ENCODE measurements around the gene APEX2.
"Not testable (repeated sequence)": the region's sequence is repeated elsewhere in the genome, so short reads cannot be mapped to it uniquely, and the experiment has no call there.

APEX2 gene, protein sequence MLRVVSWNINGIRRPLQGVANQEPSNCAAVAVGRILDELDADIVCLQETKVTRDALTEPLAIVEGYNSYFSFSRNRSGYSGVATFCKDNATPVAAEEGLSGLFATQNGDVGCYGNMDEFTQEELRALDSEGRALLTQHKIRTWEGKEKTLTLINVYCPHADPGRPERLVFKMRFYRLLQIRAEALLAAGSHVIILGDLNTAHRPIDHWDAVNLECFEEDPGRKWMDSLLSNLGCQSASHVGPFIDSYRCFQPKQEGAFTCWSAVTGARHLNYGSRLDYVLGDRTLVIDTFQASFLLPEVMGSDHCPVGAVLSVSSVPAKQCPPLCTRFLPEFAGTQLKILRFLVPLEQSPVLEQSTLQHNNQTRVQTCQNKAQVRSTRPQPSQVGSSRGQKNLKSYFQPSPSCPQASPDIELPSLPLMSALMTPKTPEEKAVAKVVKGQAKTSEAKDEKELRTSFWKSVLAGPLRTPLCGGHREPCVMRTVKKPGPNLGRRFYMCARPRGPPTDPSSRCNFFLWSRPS

DNA sequence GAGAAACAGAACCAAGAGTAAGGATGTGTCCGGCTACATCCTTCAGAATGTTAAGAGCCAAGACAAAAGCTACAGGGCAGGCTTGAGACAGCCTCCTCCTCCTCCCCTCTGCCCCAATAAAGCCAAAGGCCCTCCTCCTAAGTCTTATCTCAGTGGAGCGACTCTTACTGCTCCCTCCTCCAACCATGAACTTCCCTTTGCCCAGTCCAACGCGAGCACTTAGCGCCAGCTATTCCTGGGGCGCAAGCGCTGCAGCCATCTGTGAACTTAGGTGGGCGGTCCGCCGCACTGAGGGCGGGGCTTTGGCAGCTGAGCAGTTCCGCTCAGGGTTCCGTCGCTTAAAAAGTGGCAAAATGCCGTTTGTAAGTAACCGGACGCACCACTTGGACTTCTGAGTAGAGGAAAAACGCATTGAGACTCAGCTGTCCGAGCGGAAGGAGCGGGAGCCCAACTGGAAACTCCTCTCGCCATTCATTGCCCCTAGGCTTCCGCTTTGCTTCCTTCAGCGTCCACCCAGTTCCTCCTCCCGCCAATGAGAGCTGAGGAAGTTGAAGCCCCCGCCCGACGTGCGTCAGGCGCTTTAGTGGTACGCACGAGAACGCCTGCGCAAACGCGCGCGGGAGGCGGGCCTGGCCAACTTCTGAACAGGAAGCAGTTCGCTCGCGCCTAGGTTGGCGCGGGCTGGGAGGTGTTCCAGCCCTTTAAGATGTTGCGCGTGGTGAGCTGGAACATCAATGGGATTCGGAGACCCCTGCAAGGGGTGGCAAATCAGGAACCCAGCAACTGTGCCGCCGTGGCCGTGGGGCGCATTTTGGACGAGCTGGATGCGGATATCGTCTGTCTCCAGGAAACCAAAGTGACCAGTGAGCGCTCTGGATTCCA is at the start of gene APEX2:
APEX2 (plus strand) TSS at position 647 of the 882 bp plus-strand sequence; CDS start at position 707, 60 bp downstream.
- H3K4me3 ChIP-seq (ENCODE audit: low read depth, low read length) = peak within 1 kb of the TSS; percentile 76

DNA sequence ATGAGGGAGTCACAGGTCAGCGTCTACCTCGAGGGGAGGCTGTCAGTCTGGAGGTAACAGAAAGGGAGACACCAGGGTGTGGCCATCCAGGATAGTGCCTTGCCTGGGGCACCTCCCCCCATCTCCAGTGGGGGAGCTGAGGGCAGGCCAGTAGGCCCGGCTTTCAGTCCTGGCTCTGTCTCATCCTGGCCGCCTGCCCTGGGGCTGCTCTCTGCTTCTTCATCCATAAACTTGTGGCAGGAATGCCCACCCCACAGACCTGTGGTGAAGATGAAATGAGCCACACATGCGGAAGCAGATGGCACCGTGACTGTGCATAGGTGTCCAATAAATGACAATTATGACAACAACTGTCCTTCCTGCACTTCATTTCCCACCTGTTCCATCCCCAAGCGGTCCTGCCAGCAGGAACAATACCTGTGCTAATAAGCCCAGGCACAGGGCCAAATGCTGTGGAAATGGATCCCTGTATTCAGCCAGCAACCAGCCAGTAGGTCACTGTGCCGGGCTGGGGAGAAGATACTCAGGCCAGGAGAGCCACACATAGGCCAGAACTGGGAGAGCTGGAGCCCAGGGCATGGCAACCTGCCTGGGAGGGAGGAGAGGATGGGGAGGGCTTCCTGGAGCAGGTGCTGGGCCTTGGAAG is 49.3 kb upstream of the APEX2 start:
- H3K4me3 ChIP-seq (ENCODE audit: low read depth, low read length) = no peak overlapping the region

DNA sequence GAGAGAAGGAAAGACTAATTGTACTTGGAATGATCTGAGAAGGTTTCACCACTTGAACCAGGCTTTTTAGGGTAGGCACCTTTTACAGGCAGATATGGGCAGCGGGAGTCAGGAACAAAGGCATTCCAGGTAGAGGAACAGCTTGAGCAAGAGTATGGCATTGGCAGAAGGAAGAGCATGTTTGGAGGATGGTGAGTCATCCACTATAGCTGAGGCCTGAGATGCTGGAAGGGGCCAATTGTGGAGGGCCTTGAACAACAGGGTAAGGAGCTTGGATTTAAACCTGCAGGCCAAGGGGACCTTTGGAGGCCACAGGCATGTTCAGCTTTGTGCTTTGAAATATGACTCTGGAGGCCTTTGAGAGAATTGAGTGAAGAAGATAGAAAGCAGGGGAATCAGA is 38.4 kb upstream of the APEX2 start:
- H3K4me3 ChIP-seq (ENCODE audit: low read depth, low read length) = no peak overlapping the region

DNA sequence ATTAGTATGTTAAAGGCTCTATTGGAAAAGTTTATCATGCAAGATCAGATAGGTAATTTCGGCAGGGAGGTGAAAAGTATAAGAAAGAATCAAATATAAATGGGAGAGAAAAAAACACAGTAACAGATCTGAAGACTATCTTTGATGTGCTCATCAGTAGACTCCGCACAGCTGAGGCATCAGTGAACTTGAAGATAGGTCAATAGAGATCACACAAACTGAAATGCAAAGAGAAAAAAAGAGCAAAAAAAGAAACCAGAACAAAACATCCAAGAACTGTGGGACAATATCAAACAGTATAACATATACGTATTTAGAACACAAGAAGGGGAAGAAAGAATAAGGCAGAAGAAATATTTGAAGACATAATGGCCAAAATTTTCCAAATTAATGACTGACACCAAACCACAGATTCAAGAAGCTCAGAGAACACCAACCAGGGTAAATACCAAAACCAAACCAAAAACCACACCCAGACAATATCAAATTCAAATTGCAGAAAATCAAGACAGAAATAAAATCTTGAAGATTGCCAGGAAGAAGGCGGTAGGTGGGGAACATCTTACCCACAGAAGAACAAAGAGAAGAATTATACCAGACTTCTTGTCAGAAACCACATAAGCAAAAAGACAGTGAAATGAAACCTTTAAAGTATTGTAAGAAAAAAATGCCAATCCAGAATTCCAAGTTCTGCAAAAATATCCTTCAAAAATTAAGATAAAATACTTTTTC is 35.2 kb upstream of the APEX2 start:
- H3K4me3 ChIP-seq (ENCODE audit: low read depth, low read length) = no peak overlapping the region

DNA sequence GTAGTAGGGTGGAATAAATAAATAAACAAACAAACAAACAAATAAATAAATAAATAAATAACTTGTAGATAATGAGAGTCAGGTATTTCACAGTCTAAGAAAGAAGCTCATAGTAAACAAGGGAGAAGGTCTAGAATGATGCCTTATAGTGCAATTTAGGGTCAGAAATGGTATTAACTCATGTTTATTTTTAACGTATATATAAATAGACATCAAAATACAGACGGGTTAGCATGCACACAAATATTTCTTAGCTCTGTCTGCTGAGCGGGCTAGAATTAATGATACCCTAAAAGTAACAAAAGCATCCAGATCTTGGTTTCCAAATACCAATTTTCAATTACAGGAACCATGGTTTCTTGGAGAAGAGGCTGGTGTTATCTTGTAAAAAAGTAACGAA is 22.8 kb upstream of the APEX2 start:
- H3K4me3 ChIP-seq (ENCODE audit: low read depth, low read length) = no peak overlapping the region

DNA sequence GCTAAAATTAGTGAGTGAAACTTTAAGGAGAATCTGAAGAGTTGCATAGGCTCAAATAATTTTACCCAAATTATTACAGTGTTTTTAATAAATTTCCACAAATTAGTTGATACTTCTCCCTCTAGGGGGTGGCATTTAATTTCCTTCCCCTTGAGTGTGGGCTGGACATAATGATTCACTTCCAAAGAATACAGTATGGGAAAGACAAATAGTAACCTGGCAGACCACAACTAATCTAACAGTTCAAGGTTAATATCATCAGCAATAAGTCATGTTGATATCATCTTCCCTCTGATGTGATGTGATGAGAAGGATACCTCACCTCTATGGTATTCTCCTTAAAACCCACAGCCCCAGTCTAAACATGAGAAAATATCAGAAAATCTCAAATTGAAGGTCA is 21.7 kb upstream of the APEX2 start:
- H3K4me3 ChIP-seq (ENCODE audit: low read depth, low read length) = no peak overlapping the region

DNA sequence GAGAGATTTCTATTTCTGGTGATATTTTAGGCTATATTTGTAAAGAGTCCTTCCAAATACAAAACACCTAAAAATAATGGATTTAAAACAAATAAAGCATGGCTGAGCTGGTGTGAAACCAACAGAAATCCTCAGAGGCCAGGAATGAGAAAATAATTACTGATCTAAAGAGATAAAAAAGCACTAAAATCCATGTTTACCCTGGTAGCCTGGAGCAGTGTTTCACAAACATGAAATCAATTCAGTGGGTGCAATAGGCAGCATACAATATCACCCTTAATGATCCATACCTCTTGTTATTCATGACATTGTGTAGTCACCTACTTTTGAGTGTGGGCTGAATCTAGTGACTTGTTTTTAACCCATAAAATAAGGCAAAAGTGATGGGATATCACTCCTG is 20.7 kb upstream of the APEX2 start:
- no peak overlapping the region for H3K4me3 ChIP-seq (ENCODE audit: low read depth, low read length)

DNA sequence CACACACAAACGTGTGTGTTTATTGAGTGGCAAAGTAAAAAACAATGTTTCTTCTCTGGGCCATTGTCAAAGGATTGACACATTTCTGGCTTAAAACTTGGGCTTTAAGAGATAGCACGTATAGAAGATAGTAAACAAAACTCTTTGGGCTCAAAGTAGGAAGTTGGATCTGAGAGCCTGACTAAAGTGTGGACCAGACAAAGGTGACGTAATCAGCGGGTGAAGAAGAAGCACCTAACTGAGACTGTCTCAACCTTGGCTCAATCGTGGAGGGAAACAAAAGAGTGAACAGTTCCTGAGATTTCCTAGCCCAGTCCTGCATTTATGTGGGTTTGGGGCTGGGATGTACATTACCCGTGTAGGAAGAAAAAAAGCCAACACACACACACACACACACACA is 19.8 kb upstream of the APEX2 start:
- H3K4me3 ChIP-seq (ENCODE audit: low read depth, low read length) = no peak overlapping the region

DNA sequence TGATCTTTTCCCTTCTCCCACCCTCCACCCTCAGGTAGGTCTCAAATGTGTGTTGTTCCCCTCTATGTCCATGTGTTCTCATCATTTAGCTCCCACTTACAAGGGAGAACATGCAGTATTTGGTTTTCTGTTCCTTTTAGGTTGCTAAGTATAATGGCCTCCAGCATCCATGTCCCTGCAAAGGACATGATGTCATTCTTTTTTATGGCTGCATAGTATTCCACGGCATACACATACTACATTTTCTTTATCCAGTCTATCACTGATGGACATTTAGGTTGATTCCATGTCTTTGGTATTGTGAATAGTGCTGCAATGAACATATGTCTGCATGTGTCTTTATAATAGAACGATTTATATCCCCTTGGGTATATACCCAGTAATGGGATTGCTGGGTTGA is 16.9 kb upstream of the APEX2 start:
- H3K4me3 ChIP-seq (ENCODE audit: low read depth, low read length) = not testable (repeated sequence)

DNA sequence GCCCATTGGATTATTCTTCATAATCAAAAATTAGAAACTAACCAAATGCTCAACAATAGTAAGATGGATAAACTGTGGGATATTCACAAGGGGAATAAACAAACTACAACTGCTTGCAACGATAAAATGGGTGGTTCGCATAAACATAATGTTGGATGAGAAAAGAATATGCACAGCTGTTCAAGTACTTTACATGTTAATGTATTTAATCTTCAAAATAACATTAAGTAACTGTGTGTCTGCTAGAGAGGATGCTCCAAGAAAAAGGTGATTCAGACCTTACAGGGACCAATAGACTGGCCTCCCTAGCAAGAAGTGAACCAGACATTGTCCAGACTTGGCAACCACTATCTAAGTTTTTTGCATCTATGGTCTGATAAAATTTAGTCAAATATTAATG is 8.5 kb upstream of the APEX2 start:
- no peak overlapping the region for H3K4me3 ChIP-seq (ENCODE audit: low read depth, low read length)

DNA sequence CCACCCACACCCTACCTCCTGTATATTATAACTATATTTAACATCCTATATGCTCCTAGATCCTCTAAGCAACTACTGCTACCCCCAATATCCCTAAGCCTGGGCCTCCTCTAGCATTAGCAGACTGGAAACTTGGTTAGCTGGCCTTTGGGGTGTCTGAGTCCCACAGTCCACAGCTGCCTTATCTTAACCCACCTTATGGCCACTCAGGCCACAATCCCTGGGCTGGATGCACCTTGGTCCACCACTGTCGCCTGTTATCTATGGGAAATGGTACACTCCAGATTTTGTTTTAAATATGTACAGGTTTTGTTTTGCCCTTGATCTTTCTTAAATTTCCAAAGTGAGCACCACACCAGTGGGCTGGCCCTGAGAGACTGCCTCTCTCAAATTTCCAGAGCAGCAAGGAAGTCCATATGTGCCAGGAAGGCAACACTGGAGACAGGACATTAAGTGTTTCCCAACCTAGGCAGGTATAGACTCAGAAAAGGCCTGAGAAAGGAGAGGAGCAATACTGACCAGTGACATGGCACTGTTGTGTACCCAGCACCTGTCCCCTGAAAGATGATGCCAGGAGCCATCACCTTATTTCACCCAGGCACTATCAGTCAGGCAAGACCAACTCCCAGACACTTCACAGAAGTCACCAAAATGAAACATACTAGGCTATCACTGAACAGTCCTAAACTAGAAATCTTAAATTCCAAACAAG is 7.1 kb upstream of the APEX2 start:
- H3K4me3 ChIP-seq (ENCODE audit: low read depth, low read length) = no peak overlapping the region

DNA sequence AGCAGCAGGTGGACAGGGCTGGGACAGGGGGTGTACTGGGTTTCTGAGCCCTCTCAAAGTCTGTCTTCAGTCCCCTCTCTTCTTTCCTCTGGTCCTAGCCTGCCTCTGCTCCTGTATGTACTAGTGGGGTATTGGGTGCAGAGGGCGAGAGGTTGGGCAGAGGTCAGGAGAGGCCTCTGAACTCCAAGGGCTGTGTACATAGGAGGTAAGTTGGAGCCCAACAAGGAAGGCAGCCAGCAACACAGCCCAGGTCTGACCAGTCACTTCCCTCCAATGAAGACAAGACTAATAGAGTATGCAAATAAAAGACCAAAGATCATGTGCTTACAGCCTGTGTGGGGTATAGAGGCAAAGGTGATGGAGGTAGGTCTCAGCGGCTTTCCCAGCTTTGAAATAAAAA is 6.1 kb upstream of the APEX2 start, which contains the start of gene PFKFB1:
PFKFB1 (minus strand) TSS at position 90 of the 400 bp plus-strand sequence. CDS start 181 bp downstream, outside the sequence.
- no peak within 1 kb of the TSS for H3K4me3 ChIP-seq (ENCODE audit: low read depth, low read length)

DNA sequence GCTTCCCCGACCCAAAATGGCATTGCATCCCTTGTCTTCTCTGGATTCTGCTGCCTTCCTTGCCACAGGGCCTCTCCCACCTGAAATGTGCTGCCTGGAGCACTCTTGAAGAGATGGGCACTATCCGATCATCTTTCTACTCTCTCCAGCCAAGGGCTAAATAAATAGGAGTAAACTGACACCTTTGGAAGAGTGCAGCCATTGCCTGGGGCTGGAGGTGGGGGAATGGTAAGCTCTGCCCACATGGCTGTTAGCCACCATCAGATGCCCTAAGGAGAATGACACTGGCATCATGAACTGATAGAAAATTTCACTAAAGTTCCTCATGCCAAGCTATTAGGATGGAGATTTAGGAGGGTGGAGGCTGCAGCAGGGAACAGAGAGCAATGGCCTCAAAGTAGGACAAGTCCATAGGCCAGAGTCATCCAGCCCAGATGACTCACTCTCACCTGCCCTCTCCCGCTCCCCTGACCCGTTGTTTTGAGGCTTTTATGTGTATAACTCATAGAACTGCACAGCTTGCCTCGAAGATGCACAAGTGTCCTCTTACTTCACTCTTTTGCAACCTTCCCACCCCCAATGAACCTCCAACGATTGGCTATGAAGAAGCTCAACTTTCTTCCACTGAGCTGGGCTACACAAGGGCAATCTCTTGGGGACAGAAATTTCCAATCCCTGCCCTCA is 5.4 kb upstream of the APEX2 start:
- H3K4me3 ChIP-seq (ENCODE audit: low read depth, low read length) = no peak overlapping the region

DNA sequence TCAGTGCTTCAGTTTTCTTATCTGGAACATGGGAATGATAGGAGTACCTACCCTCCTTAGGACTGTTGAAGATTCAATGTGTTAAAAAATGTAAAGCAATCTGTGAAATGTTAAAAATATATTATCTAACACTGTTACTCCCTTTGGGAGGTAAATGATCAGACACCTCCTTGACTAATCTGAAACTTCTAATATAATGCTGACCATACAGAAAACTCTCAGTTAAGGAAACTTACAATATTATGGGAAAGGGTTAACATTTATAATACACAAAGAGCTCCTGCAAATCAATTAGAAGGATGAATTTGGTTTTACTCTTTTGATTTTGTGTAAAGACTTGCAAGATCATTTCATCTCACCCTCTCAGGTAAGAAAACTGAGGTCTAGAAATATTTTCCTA is 4.5 kb upstream of the APEX2 start:
- no peak overlapping the region for H3K4me3 ChIP-seq (ENCODE audit: low read depth, low read length)

DNA sequence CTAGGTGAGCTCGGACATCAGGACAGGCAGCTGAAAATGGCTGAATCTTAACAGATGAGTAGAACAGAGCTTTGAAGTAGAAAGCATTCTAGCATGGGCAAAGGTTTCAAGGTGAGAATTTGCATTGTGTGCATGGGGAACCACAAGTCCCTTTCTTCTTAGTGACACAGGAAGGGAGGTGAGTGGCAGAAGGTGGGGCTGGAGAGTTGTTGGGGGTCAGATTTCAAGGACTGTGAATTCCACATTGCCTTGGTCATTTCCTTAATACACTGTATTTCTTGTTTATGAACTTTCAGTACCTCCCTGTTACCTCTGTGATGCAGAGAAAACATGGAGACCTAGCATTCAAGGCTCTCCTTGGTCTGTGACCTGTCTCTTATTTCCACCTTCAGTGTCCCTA is 4.1 kb downstream of the APEX2 start:
- H3K4me3 ChIP-seq (ENCODE audit: low read depth, low read length) = no peak overlapping the region

DNA sequence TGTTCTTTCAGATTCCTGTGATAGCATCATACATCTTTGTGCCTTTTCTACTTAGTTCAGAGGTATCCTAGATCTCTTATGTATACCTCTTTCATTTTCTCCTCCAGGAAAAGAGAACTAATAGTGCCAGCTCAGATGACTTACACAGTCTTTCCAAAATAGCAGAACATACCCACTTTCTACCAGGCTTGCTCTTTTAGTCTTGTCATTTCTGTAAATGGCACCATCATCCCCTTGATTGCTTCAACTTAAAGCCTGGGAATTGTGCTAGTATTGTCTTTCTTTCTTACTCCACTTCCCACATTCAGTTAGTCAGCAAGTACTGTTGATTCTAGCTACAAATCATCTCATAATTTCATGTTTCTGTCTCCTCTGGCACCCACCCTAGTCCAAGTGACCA is 5.1 kb downstream of the APEX2 start:
- no peak overlapping the region for H3K4me3 ChIP-seq (ENCODE audit: low read depth, low read length)

DNA sequence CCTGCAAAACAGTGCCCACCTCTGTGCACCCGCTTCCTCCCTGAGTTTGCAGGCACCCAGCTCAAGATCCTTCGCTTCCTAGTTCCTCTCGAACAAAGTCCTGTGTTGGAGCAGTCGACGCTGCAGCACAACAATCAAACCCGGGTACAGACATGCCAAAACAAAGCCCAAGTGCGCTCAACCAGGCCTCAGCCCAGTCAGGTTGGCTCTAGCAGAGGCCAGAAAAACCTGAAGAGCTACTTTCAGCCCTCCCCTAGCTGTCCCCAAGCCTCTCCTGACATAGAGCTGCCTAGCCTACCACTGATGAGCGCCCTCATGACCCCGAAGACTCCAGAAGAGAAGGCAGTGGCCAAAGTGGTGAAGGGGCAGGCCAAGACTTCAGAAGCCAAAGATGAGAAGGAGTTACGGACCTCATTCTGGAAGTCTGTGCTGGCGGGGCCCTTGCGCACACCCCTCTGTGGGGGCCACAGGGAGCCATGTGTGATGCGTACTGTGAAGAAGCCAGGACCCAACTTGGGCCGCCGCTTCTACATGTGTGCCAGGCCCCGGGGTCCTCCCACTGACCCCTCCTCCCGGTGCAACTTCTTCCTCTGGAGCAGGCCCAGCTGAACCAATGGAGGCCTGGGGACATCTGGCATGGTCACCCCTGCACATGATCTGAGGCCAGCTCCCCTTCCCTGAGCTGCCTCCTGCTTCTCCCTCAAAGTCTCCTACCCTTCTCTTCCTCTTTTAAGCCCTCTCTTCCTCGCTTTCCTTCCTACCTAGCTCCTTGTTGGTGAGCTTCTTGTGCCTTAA is 6.9 kb downstream of the APEX2 start:
- no peak overlapping the region for H3K4me3 ChIP-seq (ENCODE audit: low read depth, low read length)

DNA sequence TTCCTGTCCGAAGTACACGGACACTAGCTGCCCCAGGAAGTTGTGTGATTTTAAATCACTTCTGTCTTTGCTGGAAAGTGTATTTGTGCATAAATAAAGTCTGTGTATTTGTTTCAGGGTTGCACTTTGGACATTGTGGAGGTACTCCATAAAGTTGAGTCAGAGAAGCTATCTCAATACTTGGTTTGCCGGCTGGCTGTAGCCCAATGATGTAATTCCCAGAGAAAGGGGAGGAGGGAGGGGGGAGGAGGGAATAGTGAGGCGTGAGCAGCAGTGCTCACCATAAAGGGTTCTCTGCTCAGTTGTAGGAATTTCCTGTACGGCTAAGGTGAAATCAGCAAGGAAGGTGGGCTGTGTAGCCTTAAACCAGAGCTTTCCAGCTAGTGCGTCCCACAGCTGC is 7.5 kb downstream of the APEX2 start:
- no peak overlapping the region for H3K4me3 ChIP-seq (ENCODE audit: low read depth, low read length)

Measured in iPS-11a (cell line).